Activated T-cell treated with anti-CD3 and anti-CD28 coated beads, Interleukin-2, amount 50 U/mL, for 4 hours (primary cell): ENCODE measurements around the gene UGT2B17. TPM values are rescaled to one million over a fixed set of nuclear protein-coding genes. Genes with fewer than 3 reads are reported as not detected.
"Not testable (repeated sequence)": the region's sequence is repeated elsewhere in the genome, so short reads cannot be mapped to it uniquely, and the experiment has no call there.

Experiments used
- ATAC-seq, 2 donors: fragments of 200-7000 bp; cut with Tn5 transposase; one replicate each; pipeline ENCODE4 v1.10.0; 2021
- DNase-seq: peaks from one replicate; pipeline ENCODE4 v3.0.0-alpha.2; 2020
- H3K27me3 Mint-ChIP-seq: one replicate; pipeline ENCODE4 v1.8.0; 2021; ENCODE audit warnings: low read depth, mixed read lengths
- H3K36me3 Mint-ChIP-seq: one replicate; pipeline ENCODE4 v1.8.0; 2022; ENCODE audit warnings: mixed read lengths; ENCODE audit not compliant: insufficient read depth
- H3K4me1 Mint-ChIP-seq: one replicate; pipeline ENCODE4 v1.8.0; 2021; ENCODE audit warnings: low read depth, mixed read lengths
- H3K4me3 Mint-ChIP-seq: one replicate; pipeline ENCODE4 v1.8.0; 2021; ENCODE audit warnings: mild to moderate bottlenecking, moderate library complexity, mixed read lengths
- H3K9me3 Mint-ChIP-seq: one replicate; pipeline ENCODE4 v1.8.0; 2021; ENCODE audit warnings: mixed read lengths
- total RNA-seq, 3 donors: library from RNA; stranded (reverse); gene quantifications; one replicate each; pipeline ENCODE4 v1.2.1, GENCODE V29; 2021

The UGT2B17 gene
- total RNA-seq, 3 donors from 2014 or later: 0.10 TPM; not detected in 2

- not testable (repeated sequence) for H3K4me3 Mint-ChIP-seq, H3K36me3 Mint-ChIP-seq
These were observed 23.0 kb downstream of the UGT2B17 start for GRCh38 chr4:68552818-68553811.

DNA sequence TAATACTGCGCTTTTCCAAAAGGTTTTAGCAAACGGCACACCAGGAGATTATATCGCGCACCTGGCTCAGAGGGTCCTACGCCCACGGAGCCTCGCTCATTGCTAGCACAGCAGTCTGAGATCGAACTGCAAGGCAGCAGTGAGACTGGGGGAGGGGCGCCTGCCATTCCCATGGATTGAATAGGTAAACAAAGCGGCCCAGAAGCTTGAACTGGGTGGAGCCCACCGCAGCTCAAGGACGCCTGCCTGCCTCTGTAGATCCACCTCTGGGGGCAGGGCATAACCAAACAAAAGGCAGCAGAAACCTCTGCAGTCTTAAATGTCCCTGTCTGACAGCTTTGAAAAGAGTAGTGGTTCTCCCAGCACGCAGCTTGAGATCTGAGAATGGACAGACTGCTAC is 33.4 kb downstream of the UGT2B17 start:
- H3K9me3 Mint-ChIP-seq, ATAC-seq, H3K36me3 Mint-ChIP-seq, H3K4me1 Mint-ChIP-seq, H3K27me3 Mint-ChIP-seq, DNase-seq, H3K4me3 Mint-ChIP-seq: not testable (repeated sequence)

More at GRCh38 chr4:68552818-68553811, 23.0 kb downstream of the UGT2B17 start:
- not testable (repeated sequence) for ATAC-seq, H3K9me3 Mint-ChIP-seq, H3K4me1 Mint-ChIP-seq, H3K27me3 Mint-ChIP-seq, DNase-seq

DNA sequence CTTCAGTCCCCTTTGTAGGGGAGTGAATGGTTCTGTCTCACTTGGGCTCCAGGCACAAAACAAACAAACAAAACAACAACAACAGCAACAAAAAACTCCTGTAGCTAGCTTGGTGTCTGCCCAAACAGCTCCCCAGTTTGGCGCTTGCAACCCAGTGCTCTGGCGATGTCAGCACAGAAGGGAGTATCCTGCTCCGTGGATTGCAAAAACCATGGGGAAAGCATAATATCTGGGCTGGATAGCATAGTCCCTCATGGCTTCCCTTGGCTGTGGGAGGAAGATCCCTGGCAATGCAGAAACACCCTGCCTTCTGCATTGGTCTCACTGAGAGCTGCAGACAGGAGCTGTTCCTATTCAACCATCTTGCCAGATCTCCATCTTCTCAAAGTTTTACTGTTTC is 39.7 kb downstream of the UGT2B17 start:
- Mint-ChIP-seq H3K36me3 (no peaks in the 10 kb centered on the region), H3K9me3 (no peaks in the 10 kb centered on the region), H3K4me1 (no peaks in the 10 kb centered on the region), H3K27me3 (no peaks in the 10 kb centered on the region), H3K4me3 (no peak overlapping the region)
- no peak for ATAC-seq
- no peak for DNase-seq

- Mint-ChIP-seq H3K4me3 (no peak overlapping the region), H3K36me3 (no peaks in the 10 kb centered on the region), H3K27me3 (no peaks in the 10 kb centered on the region), H3K9me3 (no peaks in the 10 kb centered on the region), H3K4me1 (no peaks in the 10 kb centered on the region)
- DNase-seq (no peak), ATAC-seq (no peak)
These were observed 40.1 kb downstream of the UGT2B17 start for GRCh38 chr4:68535974-68536373.

DNA sequence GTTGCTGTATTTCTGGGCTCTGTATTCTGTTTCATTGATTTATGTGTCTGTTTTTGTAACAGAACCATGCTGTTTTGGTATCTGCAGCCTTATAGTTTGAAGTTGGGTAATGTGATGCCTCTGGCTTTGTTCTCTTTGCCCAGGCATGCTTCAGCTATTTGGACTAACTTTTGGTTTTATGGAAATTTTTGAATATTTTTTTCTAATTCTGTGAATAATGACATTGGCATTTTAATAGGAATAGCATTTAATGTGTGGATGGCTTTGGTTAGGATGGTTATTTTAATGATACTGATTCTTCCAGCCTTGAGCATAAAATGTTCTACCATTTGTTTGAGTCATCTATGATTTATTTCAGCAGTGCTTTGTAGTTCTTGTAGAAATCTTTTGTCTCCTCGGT is 53.9 kb downstream of the UGT2B17 start:
- H3K36me3 Mint-ChIP-seq, H3K27me3 Mint-ChIP-seq, DNase-seq, H3K4me1 Mint-ChIP-seq, ATAC-seq, H3K4me3 Mint-ChIP-seq, H3K9me3 Mint-ChIP-seq: not testable (repeated sequence)

DNA sequence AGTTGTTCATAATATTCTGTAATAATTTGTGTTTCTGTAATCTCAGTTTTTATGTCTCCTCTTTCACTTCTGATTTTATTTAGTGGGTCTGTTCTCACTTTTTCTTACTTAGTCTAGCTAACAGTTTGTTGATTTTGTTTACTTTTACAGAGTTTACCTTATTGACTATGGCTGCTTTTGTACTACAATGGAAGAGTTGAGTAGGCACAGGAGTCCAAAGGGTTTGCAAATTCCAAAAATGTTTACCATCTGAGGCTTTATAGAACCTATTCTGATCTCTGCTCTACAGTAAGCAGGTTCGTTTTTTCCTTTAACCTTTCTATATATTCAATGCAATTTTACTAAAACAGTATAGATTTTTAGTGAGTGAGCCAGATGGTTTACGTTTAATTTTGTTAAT is 55.1 kb downstream of the UGT2B17 start:
- Mint-ChIP-seq H3K36me3 (no peaks in the 10 kb centered on the region), H3K27me3 (no peaks in the 10 kb centered on the region), H3K4me1 (no peaks in the 10 kb centered on the region), H3K4me3 (no peak overlapping the region), H3K9me3 (no peaks in the 10 kb centered on the region)
- no peak for ATAC-seq
- DNase-seq: no peak

- H3K4me1 Mint-ChIP-seq: no peaks in the 10 kb centered on the region
- no peaks in the 10 kb centered on the region for H3K36me3 Mint-ChIP-seq
- ATAC-seq (no peak), DNase-seq (no peak)
- no peaks in the 10 kb centered on the region for H3K9me3 Mint-ChIP-seq
- no peaks in the 10 kb centered on the region for H3K27me3 Mint-ChIP-seq
- no peak overlapping the region for H3K4me3 Mint-ChIP-seq
These were observed 57.2 kb downstream of the UGT2B17 start for GRCh38 chr4:68518889-68519288.

GRCh38 chr4:68505452-68505851 is 70.7 kb downstream of the UGT2B17 start:
- peaks cover 18% of the 10 kb centered on the region for H3K4me1 Mint-ChIP-seq
- H3K27me3 Mint-ChIP-seq, H3K36me3 Mint-ChIP-seq, ATAC-seq, H3K4me3 Mint-ChIP-seq, DNase-seq, H3K9me3 Mint-ChIP-seq: not testable (repeated sequence)

DNA sequence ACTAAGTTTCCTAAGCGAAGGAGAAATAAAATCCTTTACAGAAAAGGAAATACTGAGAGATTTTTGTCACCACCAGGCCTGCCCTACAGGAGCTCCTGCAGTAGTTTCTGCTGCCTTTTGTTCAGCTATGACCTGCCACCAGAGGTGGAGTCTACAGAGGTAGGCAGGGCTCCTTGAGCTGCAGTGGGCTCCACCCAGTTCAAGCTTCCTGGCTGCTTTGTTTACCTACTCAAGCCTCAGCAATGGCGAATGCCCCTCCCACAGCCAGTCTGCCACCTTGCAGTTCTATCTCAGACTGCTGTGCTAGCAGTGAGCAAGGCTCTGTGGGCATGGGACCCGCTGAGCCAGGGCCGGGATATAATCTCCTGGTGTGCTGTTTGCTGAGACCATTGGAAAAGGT is 71.3 kb downstream of the UGT2B17 start:
- DNase-seq, H3K9me3 Mint-ChIP-seq, H3K4me3 Mint-ChIP-seq, H3K27me3 Mint-ChIP-seq, H3K36me3 Mint-ChIP-seq, ATAC-seq: not testable (repeated sequence)
- peaks cover 18% of the 10 kb centered on the region for H3K4me1 Mint-ChIP-seq

DNA sequence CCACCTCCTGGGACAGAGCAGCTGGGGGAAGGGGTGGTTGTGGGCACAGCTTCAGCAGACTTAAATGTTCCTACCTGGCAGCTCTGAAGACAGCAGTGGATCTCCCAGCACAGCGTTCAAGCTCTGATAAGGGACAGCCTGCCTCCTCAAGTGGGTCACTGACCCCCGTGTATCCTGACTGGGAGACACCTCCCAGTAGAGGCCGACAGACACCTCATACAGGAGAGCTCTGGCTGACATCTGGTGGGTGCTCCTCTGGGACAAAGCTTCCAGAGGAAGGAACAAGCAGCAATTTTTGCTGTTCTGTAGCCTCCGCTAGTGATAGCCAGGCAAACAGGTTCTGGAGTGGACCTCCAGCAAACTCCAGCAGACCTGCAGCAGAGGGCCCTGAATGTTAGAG is 72.7 kb downstream of the UGT2B17 start:
- not testable (repeated sequence) for H3K9me3 Mint-ChIP-seq, DNase-seq, H3K4me3 Mint-ChIP-seq, ATAC-seq, H3K27me3 Mint-ChIP-seq, H3K36me3 Mint-ChIP-seq
- peaks cover 18% of the 10 kb centered on the region for H3K4me1 Mint-ChIP-seq

DNA sequence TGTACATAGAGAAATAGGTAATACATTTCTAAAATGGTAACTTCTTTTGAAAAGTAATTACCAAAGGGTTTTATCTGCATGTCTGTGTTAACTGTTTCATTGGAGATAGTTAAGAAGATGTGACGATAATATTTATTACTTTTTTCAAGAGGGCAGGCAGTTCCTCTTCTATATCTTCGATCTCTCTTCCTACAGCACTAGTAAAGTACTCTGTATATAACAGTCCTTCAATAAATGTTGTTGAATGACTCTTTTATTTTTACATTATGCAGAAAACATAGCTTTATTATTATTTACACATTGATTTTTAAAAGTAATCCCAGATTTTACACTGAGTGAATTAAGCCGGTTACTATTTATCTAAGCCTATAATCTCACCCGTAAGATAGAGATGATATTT is 77.1 kb downstream of the UGT2B17 start:
- DNase-seq (no peak), ATAC-seq (no peak)
- Mint-ChIP-seq H3K4me3 (no peak overlapping the region), H3K27me3 (no peaks in the 10 kb centered on the region), H3K36me3 (no peaks in the 10 kb centered on the region), H3K9me3 (peaks cover under 1% of the 10 kb centered on the region), H3K4me1 (peaks cover 8% of the 10 kb centered on the region)

GRCh38 chr4:68498413-68499007 is 77.6 kb downstream of the UGT2B17 start:
- H3K4me3 Mint-ChIP-seq: no peak overlapping the region
- ATAC-seq (peak; percentile 73 to 79), DNase-seq (peak; percentile 36)
- H3K27me3 Mint-ChIP-seq: no peaks in the 10 kb centered on the region
- H3K36me3 Mint-ChIP-seq: no peaks in the 10 kb centered on the region
- H3K4me1 Mint-ChIP-seq: peaks cover 3% of the 10 kb centered on the region
- H3K9me3 Mint-ChIP-seq: no peaks in the 10 kb centered on the region

- Mint-ChIP-seq H3K36me3 (no peaks in the 10 kb centered on the region), H3K9me3 (no peaks in the 10 kb centered on the region), H3K4me1 (peaks cover 3% of the 10 kb centered on the region), H3K27me3 (no peaks in the 10 kb centered on the region), H3K4me3 (no peak overlapping the region)
- DNase-seq (no peak), ATAC-seq (no peak)
These were observed 81.4 kb downstream of the UGT2B17 start for GRCh38 chr4:68494688-68495087.

DNA sequence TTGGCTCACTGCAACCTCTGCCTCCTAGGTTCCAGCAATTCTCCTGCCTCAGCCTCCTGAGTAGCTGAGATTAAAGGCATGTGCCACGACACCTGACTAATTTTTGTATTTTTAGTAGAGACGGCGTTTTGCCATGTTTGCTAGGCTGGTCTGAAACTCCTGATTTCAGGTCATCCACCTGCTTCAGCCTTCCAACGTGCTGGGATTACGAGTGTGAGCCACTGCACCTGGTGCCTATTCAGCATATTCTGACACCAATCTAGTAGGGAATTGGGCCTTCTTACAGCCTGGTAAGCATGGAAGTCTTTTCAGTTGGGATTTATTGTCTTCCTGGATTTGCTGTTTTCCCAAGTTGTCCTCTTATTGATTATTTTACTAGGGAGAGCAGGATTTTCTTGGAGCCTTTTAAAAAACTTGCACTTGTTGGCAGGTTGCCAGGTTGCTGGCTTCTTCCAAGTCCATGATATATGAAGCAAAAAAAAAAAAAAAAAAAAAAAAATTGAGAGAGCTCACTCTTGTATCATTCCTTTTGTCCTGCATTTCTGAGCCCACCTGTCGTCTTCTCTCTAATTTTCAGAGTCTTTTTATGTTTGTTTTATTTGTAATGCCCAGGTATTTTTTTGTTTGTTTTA is 85.2 kb downstream of the UGT2B17 start:
- Mint-ChIP-seq H3K36me3 (no peaks in the 10 kb centered on the region), H3K27me3 (no peaks in the 10 kb centered on the region), H3K4me3 (no peak overlapping the region), H3K9me3 (no peaks in the 10 kb centered on the region), H3K4me1 (peaks cover 3% of the 10 kb centered on the region)
- ATAC-seq: no peak
- no peak for DNase-seq
